H9 (cell line): ENCODE measurements around the gene NDNF. TPM values are rescaled to one million over a fixed set of nuclear protein-coding genes. Genes with fewer than 3 reads are reported as not detected.

ENCODE experiments used
- DNase-seq: peaks from one replicate; pipeline ENCODE4 v3.0.0-alpha.2; 2017
- H2AFZ ChIP-seq: one replicate; pipeline ENCODE4 v1.6.1; 2013; ENCODE audit warnings: mild to moderate bottlenecking, low read length, control low read depth, moderate library complexity
- H2AK5ac ChIP-seq: 2 replicates; pipeline ENCODE4 v1.6.1; 2013; ENCODE audit warnings: low read length, control low read depth, mixed read lengths; ENCODE audit not compliant: insufficient read length
- H2BK120ac ChIP-seq: one replicate; pipeline ENCODE4 v1.6.1; 2013; ENCODE audit warnings: low read depth, mild to moderate bottlenecking, low read length, control low read depth, inconsistent platforms; ENCODE audit not compliant: poor library complexity, severe bottlenecking
- H2BK12ac ChIP-seq: 2 replicates; pipeline ENCODE4 v1.6.1; 2013; ENCODE audit warnings: low read length, control low read depth, mixed read lengths, low read depth; ENCODE audit not compliant: insufficient read length
- H2BK15ac ChIP-seq: 2 replicates; pipeline ENCODE4 v1.6.1; 2013; ENCODE audit warnings: low read depth, low read length, control low read depth
- H2BK20ac ChIP-seq: one replicate; pipeline ENCODE4 v1.6.1; 2013; ENCODE audit warnings: low read depth, mild to moderate bottlenecking, low read length, control low read depth, inconsistent platforms; ENCODE audit not compliant: poor library complexity, severe bottlenecking
- H2BK5ac ChIP-seq: 2 replicates; pipeline ENCODE4 v1.6.1; 2013; ENCODE audit warnings: low read length, control low read depth, mixed read lengths; ENCODE audit not compliant: insufficient read length
- H3K14ac ChIP-seq: 2 replicates; pipeline ENCODE4 v1.6.1; 2013; ENCODE audit warnings: low read length, control low read depth; ENCODE audit not compliant: insufficient read depth
- H3K18ac ChIP-seq: 2 replicates; pipeline ENCODE4 v1.6.1; 2013; ENCODE audit warnings: low read depth, mild to moderate bottlenecking, mixed read lengths, low read length, control low read depth; ENCODE audit not compliant: insufficient read length
- H3K23ac ChIP-seq: 2 replicates; pipeline ENCODE4 v1.6.1; 2013; ENCODE audit warnings: low read length, control low read depth, mixed read lengths, low read depth; ENCODE audit not compliant: insufficient read length
- H3K23me2 ChIP-seq: 2 replicates; pipeline ENCODE4 v1.6.1; 2013; ENCODE audit warnings: low read depth, mild to moderate bottlenecking, mixed read lengths, low read length, control low read depth; ENCODE audit not compliant: insufficient read length, poor library complexity, severe bottlenecking
- H3K27ac ChIP-seq: 2 replicates; pipeline ENCODE4 v1.5.1; 2013; ENCODE audit warnings: low read length, control low read depth, mixed read lengths, low read depth; ENCODE audit not compliant: insufficient read length
- H3K27me3 ChIP-seq: 2 replicates; pipeline ENCODE4 v1.6.1; 2013; ENCODE audit warnings: low read length, control low read depth, inconsistent platforms; ENCODE audit not compliant: insufficient read depth
- H3K4ac ChIP-seq: 2 replicates; pipeline ENCODE4 v1.6.1; 2013; ENCODE audit warnings: low read depth, mild to moderate bottlenecking, control low read depth, inconsistent platforms, low read length, moderate library complexity
- H3K4me1 ChIP-seq: 2 replicates; pipeline ENCODE4 v1.6.1; 2013; ENCODE audit warnings: low read length, control low read depth, inconsistent platforms; ENCODE audit not compliant: insufficient read depth
- H3K4me2 ChIP-seq: 2 replicates; pipeline ENCODE4 v1.6.1; 2013; ENCODE audit warnings: low read length, control low read depth, mixed read lengths; ENCODE audit not compliant: insufficient read length, insufficient read depth
- H3K56ac ChIP-seq: 2 replicates; pipeline ENCODE4 v1.6.1; 2013; ENCODE audit warnings: low read depth, mild to moderate bottlenecking, mixed read lengths, low read length, control low read depth; ENCODE audit not compliant: insufficient read length
- H3K79me1 ChIP-seq: 2 replicates; pipeline ENCODE4 v1.6.1; 2013; ENCODE audit warnings: low read depth, mild to moderate bottlenecking, moderate library complexity, low read length, control low read depth, inconsistent platforms; ENCODE audit not compliant: insufficient read depth, poor library complexity, severe bottlenecking
- H3K79me2 ChIP-seq: 2 replicates; pipeline ENCODE4 v1.6.1; 2013; ENCODE audit warnings: low read length, control low read depth, inconsistent platforms; ENCODE audit not compliant: insufficient read depth
- H3K9ac ChIP-seq: 2 replicates; pipeline ENCODE4 v1.6.1; 2013; ENCODE audit warnings: low read length, control low read depth, mixed read lengths; ENCODE audit not compliant: insufficient read length; ENCODE audit errors: extremely low read depth
- H3K9me3 ChIP-seq: one replicate; pipeline ENCODE4 v1.6.1; 2013; ENCODE audit warnings: low read depth, low read length, inconsistent platforms; ENCODE audit not compliant: control insufficient read depth
- H3T11ph ChIP-seq: one replicate; pipeline ENCODE4 v1.6.1; 2013; ENCODE audit warnings: mild to moderate bottlenecking, low read length, control low read depth, inconsistent platforms
- H4K20me1 ChIP-seq: one replicate; pipeline ENCODE4 v1.6.1; 2013; ENCODE audit not compliant: control insufficient read depth, insufficient read length, insufficient read depth
- H4K5ac ChIP-seq: 2 replicates; pipeline ENCODE4 v1.6.1; 2013; ENCODE audit warnings: low read depth, mild to moderate bottlenecking, mixed read lengths, low read length, control low read depth; ENCODE audit not compliant: insufficient read length
- H4K8ac ChIP-seq: replicated peaks from 2 replicates; pipeline ENCODE4 v1.6.1; 2013; ENCODE audit warnings: low read length, control low read depth, mixed read lengths, low read depth; ENCODE audit not compliant: insufficient read length
- H4K91ac ChIP-seq: 2 replicates; pipeline ENCODE4 v1.6.1; 2013; ENCODE audit warnings: low read depth, mild to moderate bottlenecking, moderate library complexity, mixed read lengths, low read length, control low read depth; ENCODE audit not compliant: insufficient read length
- H3K27ac Mint-ChIP-seq, 3 experiments: 2 replicates in 2 of 3; 3 replicates in 1 of 3; pipeline ENCODE4 v1.8.0; 2020 to 2021; ENCODE audit warnings: mixed read lengths in 3 of 3, mild to moderate bottlenecking in 1 of 3, moderate library complexity in 1 of 3
- H3K27me3 Mint-ChIP-seq: 2 replicates; pipeline ENCODE4 v1.8.0; 2021; ENCODE audit warnings: low read depth, mild to moderate bottlenecking, moderate library complexity, mixed read lengths
- H3K36me3 Mint-ChIP-seq, 3 experiments: 2 replicates in 2 of 3; 3 replicates in 1 of 3; pipeline ENCODE4 v1.8.0; 2020 to 2021; ENCODE audit warnings: low read depth in 3 of 3, mixed read lengths in 3 of 3; ENCODE audit not compliant: insufficient read depth in 1 of 3
- H3K4me1 Mint-ChIP-seq, 2 experiments: 2 replicates each; pipeline ENCODE4 v1.8.0; 2020; ENCODE audit warnings: mixed read lengths in 2 of 2
- H3K4me3 Mint-ChIP-seq, 2 experiments: 2 replicates in 1 of 2; 3 replicates in 1 of 2; pipeline ENCODE4 v1.8.0; 2020 to 2021; ENCODE audit warnings: mild to moderate bottlenecking in 2 of 2, mixed read lengths in 2 of 2, moderate library complexity in 1 of 2
- H3K9me3 Mint-ChIP-seq, 2 experiments: 2 replicates in 1 of 2; 3 replicates in 1 of 2; pipeline ENCODE4 v1.8.0; 2020; ENCODE audit warnings: mild to moderate bottlenecking in 2 of 2, mixed read lengths in 2 of 2, moderate library complexity in 1 of 2
- WGBS: extraction: QIAGEN DNeasy Blood & Tissue Kit; methylation state at CpG from one replicate; pipeline ENCODE4 v1.1.7; 2013; ENCODE audit warnings: missing lambda C conversion rate, low lambda C conversion rate, mixed read lengths; ENCODE audit not compliant: insufficient read length; ENCODE audit errors: extremely low coverage; 5-methylcytosine and 5-hydroxymethylcytosine counted together
- total RNA-seq: library from RNA; stranded (reverse); gene quantifications from 2 replicates; pipeline ENCODE4 v1.2.1, GENCODE V29; 2021
- TF ChIP-seq, protein P1 (sequence below): fragments of 200-600 bp; sonication (generic); conservative IDR thresholded peaks from 3 replicates; pipeline ENCODE4 v1.8.0; 2021; ENCODE audit warnings: antibody characterized with exemption, mild to moderate bottlenecking

NDNF gene
- total RNA-seq, 1 experiment from 2014 or later, result 0.17 TPM

- TF ChIP-seq, protein P1, sequence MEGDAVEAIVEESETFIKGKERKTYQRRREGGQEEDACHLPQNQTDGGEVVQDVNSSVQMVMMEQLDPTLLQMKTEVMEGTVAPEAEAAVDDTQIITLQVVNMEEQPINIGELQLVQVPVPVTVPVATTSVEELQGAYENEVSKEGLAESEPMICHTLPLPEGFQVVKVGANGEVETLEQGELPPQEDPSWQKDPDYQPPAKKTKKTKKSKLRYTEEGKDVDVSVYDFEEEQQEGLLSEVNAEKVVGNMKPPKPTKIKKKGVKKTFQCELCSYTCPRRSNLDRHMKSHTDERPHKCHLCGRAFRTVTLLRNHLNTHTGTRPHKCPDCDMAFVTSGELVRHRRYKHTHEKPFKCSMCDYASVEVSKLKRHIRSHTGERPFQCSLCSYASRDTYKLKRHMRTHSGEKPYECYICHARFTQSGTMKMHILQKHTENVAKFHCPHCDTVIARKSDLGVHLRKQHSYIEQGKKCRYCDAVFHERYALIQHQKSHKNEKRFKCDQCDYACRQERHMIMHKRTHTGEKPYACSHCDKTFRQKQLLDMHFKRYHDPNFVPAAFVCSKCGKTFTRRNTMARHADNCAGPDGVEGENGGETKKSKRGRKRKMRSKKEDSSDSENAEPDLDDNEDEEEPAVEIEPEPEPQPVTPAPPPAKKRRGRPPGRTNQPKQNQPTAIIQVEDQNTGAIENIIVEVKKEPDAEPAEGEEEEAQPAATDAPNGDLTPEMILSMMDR, result no peak
- Histone ChIP-seq H2AFZ (no peak overlapping the region), H3K4ac (no peak overlapping the region), H3K56ac (no peak overlapping the region), H3K9me3 (no peaks in the 10 kb centered on the region), H3K4me1 (no peaks in the 10 kb centered on the region), H3K27me3 (no peaks in the 10 kb centered on the region; the same call in 1 of the 2 replicates), H3K79me1 (no peaks in the 10 kb centered on the region), H3K14ac (no peak overlapping the region), H4K91ac (no peak overlapping the region), H4K20me1 (no peaks in the 10 kb centered on the region), H4K8ac (peak overlapping the region; percentile 95), H3K27ac (no peak overlapping the region), H2AK5ac (no peak overlapping the region), H2BK120ac (no peak overlapping the region), H3K4me2 (no peak overlapping the region), H2BK5ac (no peak overlapping the region), H2BK15ac (no peak overlapping the region), H2BK12ac (no peak overlapping the region), H4K5ac (no peak overlapping the region), H2BK20ac (no peak overlapping the region), H3T11ph (no peak overlapping the region), H3K23me2 (peaks cover 3% of the 10 kb centered on the region), H3K79me2 (no peaks in the 10 kb centered on the region), H3K23ac (no peak overlapping the region), H3K18ac (no peak overlapping the region), H3K9ac (no peak overlapping the region)
- Mint-ChIP-seq H3K4me1 (no peaks in the 10 kb centered on the region), H3K4me3 (no peak overlapping the region), H3K27me3 (peaks cover 2% of the 10 kb centered on the region; the same call in 1 of the 2 replicates), H3K9me3 (no peaks in the 10 kb centered on the region), H3K36me3 (no peaks in the 10 kb centered on the region; a peak in 1 of 7 replicates), H3K27ac (no peak overlapping the region)
- WGBS, result no CpG with 5 or more reads among the region's 2 CpGs
- no peak for DNase-seq
Measured at GRCh38 chr4:121118344-121118743, 46.0 kb upstream of the NDNF start.
